MM.1S (cell line): ENCODE results near the gene SUSD4.

ENCODE experiments used
- EZH2 ChIP-seq: fragments of 300-600 bp; sonication (generic); optimal IDR thresholded peaks from 2 replicates; pipeline ENCODE3; 2017; ENCODE audit warnings: low read depth, mild to moderate bottlenecking, antibody characterized with exemption, low read length, mixed read lengths
- EZH2phosphoT487 ChIP-seq: fragments of 300-600 bp; sonication (generic); IDR thresholded peaks from 2 replicates; pipeline ENCODE4 v1.6.1; 2018; ENCODE audit warnings: antibody characterized with exemption, low read length
- TF ChIP-seq, protein P1 (sequence below): fragments of 300-600 bp; sonication (generic); IDR thresholded peaks from 2 replicates; pipeline ENCODE4 v1.5.1; 2016; ENCODE audit warnings: antibody characterized with exemption, low read length, mixed read lengths

- TF ChIP-seq, protein P1, sequence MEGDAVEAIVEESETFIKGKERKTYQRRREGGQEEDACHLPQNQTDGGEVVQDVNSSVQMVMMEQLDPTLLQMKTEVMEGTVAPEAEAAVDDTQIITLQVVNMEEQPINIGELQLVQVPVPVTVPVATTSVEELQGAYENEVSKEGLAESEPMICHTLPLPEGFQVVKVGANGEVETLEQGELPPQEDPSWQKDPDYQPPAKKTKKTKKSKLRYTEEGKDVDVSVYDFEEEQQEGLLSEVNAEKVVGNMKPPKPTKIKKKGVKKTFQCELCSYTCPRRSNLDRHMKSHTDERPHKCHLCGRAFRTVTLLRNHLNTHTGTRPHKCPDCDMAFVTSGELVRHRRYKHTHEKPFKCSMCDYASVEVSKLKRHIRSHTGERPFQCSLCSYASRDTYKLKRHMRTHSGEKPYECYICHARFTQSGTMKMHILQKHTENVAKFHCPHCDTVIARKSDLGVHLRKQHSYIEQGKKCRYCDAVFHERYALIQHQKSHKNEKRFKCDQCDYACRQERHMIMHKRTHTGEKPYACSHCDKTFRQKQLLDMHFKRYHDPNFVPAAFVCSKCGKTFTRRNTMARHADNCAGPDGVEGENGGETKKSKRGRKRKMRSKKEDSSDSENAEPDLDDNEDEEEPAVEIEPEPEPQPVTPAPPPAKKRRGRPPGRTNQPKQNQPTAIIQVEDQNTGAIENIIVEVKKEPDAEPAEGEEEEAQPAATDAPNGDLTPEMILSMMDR, result no peak
- TF ChIP-seq EZH2 (no peak), EZH2phosphoT487 (no peak)
Measured at GRCh38 chr1:223219318-223219635, 144.7 kb downstream of the SUSD4 start.
